ENCODE results near the gene IBA57.

IBA57 gene

DNA sequence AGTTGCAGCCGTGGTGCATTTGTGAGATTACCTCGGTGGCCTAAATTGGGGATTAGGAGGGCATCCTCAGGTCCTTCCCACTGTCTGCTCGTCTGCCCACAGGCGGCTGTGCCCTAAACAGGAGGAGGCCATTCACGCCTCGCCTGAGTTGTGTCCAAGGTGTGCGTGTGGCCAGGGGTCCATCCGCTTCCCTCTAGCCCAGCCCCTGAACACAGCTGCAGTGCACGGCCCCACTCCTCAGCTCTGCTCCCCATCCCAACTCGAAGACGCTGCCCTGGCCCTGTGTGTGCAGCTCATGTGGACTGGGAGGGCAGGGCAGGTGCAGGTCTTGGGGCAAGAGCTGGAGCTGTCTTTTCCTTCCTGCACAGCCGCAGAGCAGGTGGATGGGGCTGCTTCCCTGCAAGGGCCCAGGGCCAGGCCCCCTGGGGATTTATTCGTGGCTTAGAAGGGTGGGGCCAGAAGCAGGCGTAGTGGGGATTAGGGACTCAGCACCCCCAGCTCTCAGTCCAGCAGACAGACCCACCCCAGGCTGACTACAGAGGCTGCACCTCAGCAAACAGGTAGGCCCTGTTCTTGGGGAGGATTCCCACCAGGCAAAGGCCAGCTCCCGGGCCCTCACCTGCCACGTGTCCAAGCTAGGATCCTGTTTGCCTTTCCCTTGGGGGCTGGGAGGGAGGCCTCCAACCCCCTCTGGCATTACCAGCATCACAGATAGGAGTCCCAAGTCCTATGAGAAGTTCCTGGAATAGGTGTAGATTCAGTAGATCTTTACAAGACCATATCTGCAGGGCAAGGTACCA lies 21.2 kb upstream of the IBA57 start:
- H3K4me3 ChIP-seq (ENCODE audit: low read depth, low read length) = no peak overlapping the region
- in situ Hi-C loops (cut with HindIII; ENCODE audit: low sequenced_read_pairs) = no loop called here
- DNase-seq (ENCODE audit: low read depth, low spot score) = no peak
- TF ChIP-seq CTCF (IDR thresholded peaks at IDR 0.05; ENCODE audit: low read depth, low read length) = no peak

DNA sequence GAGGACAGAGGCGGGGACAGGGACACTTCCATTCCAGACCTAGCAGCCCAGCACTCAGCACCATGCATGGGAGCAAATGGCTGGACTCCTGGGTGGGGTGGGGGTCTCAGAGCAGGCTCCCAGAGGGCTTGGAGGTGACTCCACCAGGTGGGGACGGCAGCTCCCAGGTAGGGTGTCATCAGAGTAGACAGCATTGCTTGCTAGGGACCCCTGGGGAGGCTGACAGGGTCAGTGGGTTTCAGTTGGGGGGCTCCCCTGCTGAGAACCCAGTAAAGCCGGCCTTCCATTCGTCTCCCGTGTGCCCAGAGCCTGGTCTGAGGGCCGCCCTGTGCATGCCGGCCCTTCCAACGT lies 20.6 kb upstream of the IBA57 start:
- no peak overlapping the region for H3K4me3 ChIP-seq (ENCODE audit: low read depth, low read length)
- DNase-seq (ENCODE audit: low read depth, low spot score) = no peak
- no peak for TF ChIP-seq CTCF (IDR thresholded peaks at IDR 0.05; ENCODE audit: low read depth, low read length)
- in situ Hi-C loops (cut with HindIII; ENCODE audit: low sequenced_read_pairs) = no loop called here

DNA sequence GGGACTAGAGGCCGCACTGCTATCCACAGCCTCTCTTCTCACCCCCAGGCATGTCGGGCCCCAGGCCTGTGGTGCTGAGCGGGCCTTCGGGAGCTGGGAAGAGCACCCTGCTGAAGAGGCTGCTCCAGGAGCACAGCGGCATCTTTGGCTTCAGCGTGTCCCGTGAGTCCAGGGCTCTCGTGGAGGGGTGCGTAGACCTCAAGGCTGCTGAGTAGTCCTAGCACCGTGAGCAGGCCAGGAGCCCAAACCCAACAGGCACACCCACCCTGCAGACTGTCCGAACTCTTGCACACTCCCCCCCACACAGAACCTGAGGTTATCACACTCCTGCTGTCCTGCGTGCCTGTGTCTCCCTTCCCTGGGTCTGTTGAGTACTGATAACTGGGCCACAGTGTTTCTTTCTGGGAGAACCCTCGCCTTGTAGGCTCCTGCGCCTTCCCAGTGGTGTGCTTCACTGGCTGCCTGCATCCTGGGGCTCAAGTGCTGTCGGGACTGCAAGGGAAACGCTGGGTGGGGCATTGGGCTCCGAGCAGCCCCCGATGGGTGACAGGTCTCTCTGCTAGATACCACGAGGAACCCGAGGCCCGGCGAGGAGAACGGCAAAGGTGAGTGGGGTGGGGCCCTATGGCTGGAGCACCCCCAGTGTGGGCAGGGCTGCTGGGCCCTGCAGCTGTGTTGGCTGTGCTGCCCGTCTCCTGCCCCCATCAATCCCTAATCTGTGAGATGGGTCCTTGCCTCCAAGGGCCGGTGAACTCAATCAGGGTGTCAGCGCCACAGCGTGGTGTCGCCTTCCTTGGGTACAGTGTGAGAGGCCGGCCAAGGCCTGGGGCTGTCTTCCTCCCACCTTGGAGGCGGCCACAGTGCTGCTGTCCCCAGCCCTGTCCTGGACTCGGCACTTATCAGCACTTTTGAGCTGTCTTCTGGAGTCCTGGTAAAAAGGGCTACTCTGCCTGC lies 19.9 kb upstream of the IBA57 start:
- no peak for TF ChIP-seq CTCF (IDR thresholded peaks at IDR 0.05; ENCODE audit: low read depth, low read length)
- in situ Hi-C loops (cut with HindIII; ENCODE audit: low sequenced_read_pairs) = no loop called here

GRCh38 chr1:228146417-228147150 lies 19.0 kb upstream of the IBA57 start:
- no peak for DNase-seq (ENCODE audit: low read depth, low spot score)
- in situ Hi-C loops (cut with HindIII; ENCODE audit: low sequenced_read_pairs) = no loop called here
- no peak overlapping the region for H3K4me3 ChIP-seq (ENCODE audit: low read depth, low read length)
- TF ChIP-seq CTCF (IDR thresholded peaks at IDR 0.05; ENCODE audit: low read depth, low read length) = no peak

More for the DNA sequence above, 19.9 kb upstream of the IBA57 start:
- DNase-seq (ENCODE audit: low read depth, low spot score) = no peak
- H3K4me3 ChIP-seq (ENCODE audit: low read depth, low read length) = no peak overlapping the region

DNA sequence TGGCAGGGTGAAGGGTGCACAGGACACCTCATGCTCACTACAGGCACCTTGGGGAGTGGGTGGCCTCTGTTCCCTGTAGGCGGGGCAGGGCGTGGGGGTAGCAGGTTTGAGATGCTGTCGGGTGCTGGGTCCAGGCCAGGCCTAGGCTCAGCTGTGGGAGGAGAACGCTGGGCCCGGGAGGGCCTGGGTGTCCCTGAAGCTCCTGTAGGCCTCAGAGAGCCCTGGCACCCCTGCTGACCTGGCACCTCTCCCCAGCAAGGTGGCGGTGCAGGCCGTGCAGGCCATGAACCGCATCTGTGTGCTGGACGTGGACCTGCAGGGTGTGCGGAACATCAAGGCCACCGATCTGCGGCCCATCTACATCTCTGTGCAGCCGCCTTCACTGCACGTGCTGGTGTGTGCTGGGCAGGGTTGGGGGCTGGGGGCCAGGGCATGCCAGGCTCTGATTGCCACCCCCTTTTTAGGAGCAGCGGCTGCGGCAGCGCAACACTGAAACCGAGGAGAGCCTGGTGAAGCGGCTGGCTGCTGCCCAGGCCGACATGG lies 18.4 kb upstream of the IBA57 start:
- TF ChIP-seq CTCF (IDR thresholded peaks at IDR 0.05; ENCODE audit: low read depth, low read length) = no peak
- in situ Hi-C loops (cut with HindIII; ENCODE audit: low sequenced_read_pairs) = no loop called here
- DNase-seq (ENCODE audit: low read depth, low spot score) = no peak
- no peak overlapping the region for H3K4me3 ChIP-seq (ENCODE audit: low read depth, low read length)

- no peak for DNase-seq (ENCODE audit: low read depth, low spot score)
- H3K4me3 ChIP-seq (ENCODE audit: low read depth, low read length) = no peak overlapping the region
- no peak for TF ChIP-seq CTCF (IDR thresholded peaks at IDR 0.05; ENCODE audit: low read depth, low read length)
- in situ Hi-C loops (cut with HindIII; ENCODE audit: low sequenced_read_pairs) = no loop called here
Observed at GRCh38 chr1:228147768-228148167, 17.8 kb upstream of the IBA57 start.

All from astrocyte of the spinal cord (primary cell).